Measurements from ENCODE around the gene ANXA11.

GRCh38 chr10:80159166-80159873 lies 46.0 kb downstream of the ANXA11 start:
- no peak for TF ChIP-seq EZH2 (IDR thresholded peaks at IDR 0.05; ENCODE audit: low read length, missing control alignments)
- TF ChIP-seq CTCF (conservative IDR thresholded peaks at IDR 0.05 in 1 of 2, IDR thresholded peaks at IDR 0.05 in 1 of 2; ENCODE audit: low read depth in 1 of 2, low read length in 2 of 2): no peak
